H9 (cell line): ENCODE results near the gene PIK3CD. TPM values are rescaled to one million over a fixed set of nuclear protein-coding genes. Genes with fewer than 3 reads are reported as not detected.

ENCODE experiments used
- DNase-seq: peaks from one replicate; pipeline ENCODE4 v3.0.0-alpha.2; 2017
- H2AFZ ChIP-seq: one replicate; pipeline ENCODE4 v1.6.1; 2013; ENCODE audit warnings: mild to moderate bottlenecking, low read length, control low read depth, moderate library complexity
- H2AK5ac ChIP-seq: 2 replicates; pipeline ENCODE4 v1.6.1; 2013; ENCODE audit warnings: low read length, control low read depth, mixed read lengths; ENCODE audit not compliant: insufficient read length
- H2BK120ac ChIP-seq: one replicate; pipeline ENCODE4 v1.6.1; 2013; ENCODE audit warnings: low read depth, mild to moderate bottlenecking, low read length, control low read depth, inconsistent platforms; ENCODE audit not compliant: poor library complexity, severe bottlenecking
- H2BK12ac ChIP-seq: 2 replicates; pipeline ENCODE4 v1.6.1; 2013; ENCODE audit warnings: low read length, control low read depth, mixed read lengths, low read depth; ENCODE audit not compliant: insufficient read length
- H2BK15ac ChIP-seq: 2 replicates; pipeline ENCODE4 v1.6.1; 2013; ENCODE audit warnings: low read depth, low read length, control low read depth
- H2BK20ac ChIP-seq: one replicate; pipeline ENCODE4 v1.6.1; 2013; ENCODE audit warnings: low read depth, mild to moderate bottlenecking, low read length, control low read depth, inconsistent platforms; ENCODE audit not compliant: poor library complexity, severe bottlenecking
- H2BK5ac ChIP-seq: 2 replicates; pipeline ENCODE4 v1.6.1; 2013; ENCODE audit warnings: low read length, control low read depth, mixed read lengths; ENCODE audit not compliant: insufficient read length
- H3K14ac ChIP-seq: 2 replicates; pipeline ENCODE4 v1.6.1; 2013; ENCODE audit warnings: low read length, control low read depth; ENCODE audit not compliant: insufficient read depth
- H3K18ac ChIP-seq: 2 replicates; pipeline ENCODE4 v1.6.1; 2013; ENCODE audit warnings: low read depth, mild to moderate bottlenecking, mixed read lengths, low read length, control low read depth; ENCODE audit not compliant: insufficient read length
- H3K23ac ChIP-seq: 2 replicates; pipeline ENCODE4 v1.6.1; 2013; ENCODE audit warnings: low read length, control low read depth, mixed read lengths, low read depth; ENCODE audit not compliant: insufficient read length
- H3K23me2 ChIP-seq: 2 replicates; pipeline ENCODE4 v1.6.1; 2013; ENCODE audit warnings: low read depth, mild to moderate bottlenecking, mixed read lengths, low read length, control low read depth; ENCODE audit not compliant: insufficient read length, poor library complexity, severe bottlenecking
- H3K27ac ChIP-seq: 2 replicates; pipeline ENCODE4 v1.5.1; 2013; ENCODE audit warnings: low read length, control low read depth, mixed read lengths, low read depth; ENCODE audit not compliant: insufficient read length
- H3K27me3 ChIP-seq: 2 replicates; pipeline ENCODE4 v1.6.1; 2013; ENCODE audit warnings: low read length, control low read depth, inconsistent platforms; ENCODE audit not compliant: insufficient read depth
- H3K4ac ChIP-seq: 2 replicates; pipeline ENCODE4 v1.6.1; 2013; ENCODE audit warnings: low read depth, mild to moderate bottlenecking, control low read depth, inconsistent platforms, low read length, moderate library complexity
- H3K4me1 ChIP-seq: 2 replicates; pipeline ENCODE4 v1.6.1; 2013; ENCODE audit warnings: low read length, control low read depth, inconsistent platforms; ENCODE audit not compliant: insufficient read depth
- H3K4me2 ChIP-seq: 2 replicates; pipeline ENCODE4 v1.6.1; 2013; ENCODE audit warnings: low read length, control low read depth, mixed read lengths; ENCODE audit not compliant: insufficient read length, insufficient read depth
- H3K56ac ChIP-seq: 2 replicates; pipeline ENCODE4 v1.6.1; 2013; ENCODE audit warnings: low read depth, mild to moderate bottlenecking, mixed read lengths, low read length, control low read depth; ENCODE audit not compliant: insufficient read length
- H3K79me1 ChIP-seq: 2 replicates; pipeline ENCODE4 v1.6.1; 2013; ENCODE audit warnings: low read depth, mild to moderate bottlenecking, moderate library complexity, low read length, control low read depth, inconsistent platforms; ENCODE audit not compliant: insufficient read depth, poor library complexity, severe bottlenecking
- H3K79me2 ChIP-seq: 2 replicates; pipeline ENCODE4 v1.6.1; 2013; ENCODE audit warnings: low read length, control low read depth, inconsistent platforms; ENCODE audit not compliant: insufficient read depth
- H3K9ac ChIP-seq: 2 replicates; pipeline ENCODE4 v1.6.1; 2013; ENCODE audit warnings: low read length, control low read depth, mixed read lengths; ENCODE audit not compliant: insufficient read length; ENCODE audit errors: extremely low read depth
- H3K9me3 ChIP-seq: one replicate; pipeline ENCODE4 v1.6.1; 2013; ENCODE audit warnings: low read depth, low read length, inconsistent platforms; ENCODE audit not compliant: control insufficient read depth
- H3T11ph ChIP-seq: one replicate; pipeline ENCODE4 v1.6.1; 2013; ENCODE audit warnings: mild to moderate bottlenecking, low read length, control low read depth, inconsistent platforms
- H4K20me1 ChIP-seq: one replicate; pipeline ENCODE4 v1.6.1; 2013; ENCODE audit not compliant: control insufficient read depth, insufficient read length, insufficient read depth
- H4K5ac ChIP-seq: 2 replicates; pipeline ENCODE4 v1.6.1; 2013; ENCODE audit warnings: low read depth, mild to moderate bottlenecking, mixed read lengths, low read length, control low read depth; ENCODE audit not compliant: insufficient read length
- H4K8ac ChIP-seq: replicated peaks from 2 replicates; pipeline ENCODE4 v1.6.1; 2013; ENCODE audit warnings: low read length, control low read depth, mixed read lengths, low read depth; ENCODE audit not compliant: insufficient read length
- H4K91ac ChIP-seq: 2 replicates; pipeline ENCODE4 v1.6.1; 2013; ENCODE audit warnings: low read depth, mild to moderate bottlenecking, moderate library complexity, mixed read lengths, low read length, control low read depth; ENCODE audit not compliant: insufficient read length
- H3K27ac Mint-ChIP-seq, 3 experiments: 2 replicates in 2 of 3; 3 replicates in 1 of 3; pipeline ENCODE4 v1.8.0; 2020 to 2021; ENCODE audit warnings: mixed read lengths in 3 of 3, mild to moderate bottlenecking in 1 of 3, moderate library complexity in 1 of 3
- H3K27me3 Mint-ChIP-seq: 2 replicates; pipeline ENCODE4 v1.8.0; 2021; ENCODE audit warnings: low read depth, mild to moderate bottlenecking, moderate library complexity, mixed read lengths
- H3K36me3 Mint-ChIP-seq, 3 experiments: 2 replicates in 2 of 3; 3 replicates in 1 of 3; pipeline ENCODE4 v1.8.0; 2020 to 2021; ENCODE audit warnings: low read depth in 3 of 3, mixed read lengths in 3 of 3; ENCODE audit not compliant: insufficient read depth in 1 of 3
- H3K4me1 Mint-ChIP-seq, 2 experiments: 2 replicates each; pipeline ENCODE4 v1.8.0; 2020; ENCODE audit warnings: mixed read lengths in 2 of 2
- H3K4me3 Mint-ChIP-seq, 2 experiments: 2 replicates in 1 of 2; 3 replicates in 1 of 2; pipeline ENCODE4 v1.8.0; 2020 to 2021; ENCODE audit warnings: mild to moderate bottlenecking in 2 of 2, mixed read lengths in 2 of 2, moderate library complexity in 1 of 2
- H3K9me3 Mint-ChIP-seq, 2 experiments: 2 replicates in 1 of 2; 3 replicates in 1 of 2; pipeline ENCODE4 v1.8.0; 2020; ENCODE audit warnings: mild to moderate bottlenecking in 2 of 2, mixed read lengths in 2 of 2, moderate library complexity in 1 of 2
- WGBS: extraction: QIAGEN DNeasy Blood & Tissue Kit; methylation state at CpG from one replicate; pipeline ENCODE4 v1.1.7; 2013; ENCODE audit warnings: missing lambda C conversion rate, low lambda C conversion rate, mixed read lengths; ENCODE audit not compliant: insufficient read length; ENCODE audit errors: extremely low coverage; 5-methylcytosine and 5-hydroxymethylcytosine counted together
- total RNA-seq: library from RNA; stranded (reverse); gene quantifications from 2 replicates; pipeline ENCODE4 v1.2.1, GENCODE V29; 2021
- TF ChIP-seq, protein P1 (sequence below): fragments of 200-600 bp; sonication (generic); conservative IDR thresholded peaks from 3 replicates; pipeline ENCODE4 v1.8.0; 2021; ENCODE audit warnings: antibody characterized with exemption, mild to moderate bottlenecking

Gene PIK3CD
- total RNA-seq, 1 experiment from 2014 or later: 10.0 TPM

DNA sequence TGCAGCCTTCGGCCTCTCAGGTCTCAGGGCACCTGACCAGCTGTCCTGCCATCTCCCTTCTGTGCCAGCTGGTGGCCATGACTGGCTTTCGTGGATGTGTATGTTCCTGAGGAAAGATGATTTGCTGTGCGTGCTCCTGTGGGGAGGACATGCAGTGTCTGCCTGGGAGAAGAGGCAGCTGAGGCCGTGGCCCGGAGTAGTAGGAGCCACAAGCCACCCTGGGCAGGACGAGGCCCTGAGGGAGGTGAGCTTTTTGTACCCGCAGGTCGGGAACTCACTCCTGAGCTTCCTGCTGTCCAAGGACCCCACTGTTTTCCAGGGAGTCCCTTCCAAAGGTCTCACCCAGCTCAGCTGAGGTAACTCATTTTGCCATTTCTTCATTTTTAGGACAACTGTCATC is 58.5 kb downstream of the PIK3CD start:
- no CpG with 5 or more reads among the region's 8 CpGs for whole genome bisulfite sequencing
- Histone ChIP-seq H3K23me2 (no peaks in the 10 kb centered on the region), H2BK120ac (no peak overlapping the region), H3K27me3 (no peaks in the 10 kb centered on the region), H2BK5ac (no peak overlapping the region), H3K9me3 (no peaks in the 10 kb centered on the region), H2BK20ac (no peak overlapping the region), H2BK12ac (no peak overlapping the region), H3K79me2 (no peaks in the 10 kb centered on the region), H3K23ac (no peak overlapping the region), H3K4me1 (no peaks in the 10 kb centered on the region; the same call in 1 of the 2 replicates), H3K18ac (no peak overlapping the region), H2AFZ (no peak overlapping the region), H3K9ac (no peak overlapping the region), H3T11ph (no peak overlapping the region), H4K5ac (no peak overlapping the region), H3K79me1 (no peaks in the 10 kb centered on the region), H3K56ac (no peak overlapping the region), H4K91ac (no peak overlapping the region), H4K8ac (no peak overlapping the region), H3K4ac (no peak overlapping the region), H3K14ac (no peak overlapping the region), H4K20me1 (no peaks in the 10 kb centered on the region), H2BK15ac (no peak overlapping the region), H2AK5ac (no peak overlapping the region), H3K4me2 (no peak overlapping the region), H3K27ac (no peak overlapping the region)
- H3K36me3 Mint-ChIP-seq: peaks cover 2 to 11% (median 11%) of the 10 kb centered on the region in 3 experiments; a peak in 3 of 7 replicates
- H3K4me3 Mint-ChIP-seq: no peak overlapping the region
- TF ChIP-seq, protein P1, sequence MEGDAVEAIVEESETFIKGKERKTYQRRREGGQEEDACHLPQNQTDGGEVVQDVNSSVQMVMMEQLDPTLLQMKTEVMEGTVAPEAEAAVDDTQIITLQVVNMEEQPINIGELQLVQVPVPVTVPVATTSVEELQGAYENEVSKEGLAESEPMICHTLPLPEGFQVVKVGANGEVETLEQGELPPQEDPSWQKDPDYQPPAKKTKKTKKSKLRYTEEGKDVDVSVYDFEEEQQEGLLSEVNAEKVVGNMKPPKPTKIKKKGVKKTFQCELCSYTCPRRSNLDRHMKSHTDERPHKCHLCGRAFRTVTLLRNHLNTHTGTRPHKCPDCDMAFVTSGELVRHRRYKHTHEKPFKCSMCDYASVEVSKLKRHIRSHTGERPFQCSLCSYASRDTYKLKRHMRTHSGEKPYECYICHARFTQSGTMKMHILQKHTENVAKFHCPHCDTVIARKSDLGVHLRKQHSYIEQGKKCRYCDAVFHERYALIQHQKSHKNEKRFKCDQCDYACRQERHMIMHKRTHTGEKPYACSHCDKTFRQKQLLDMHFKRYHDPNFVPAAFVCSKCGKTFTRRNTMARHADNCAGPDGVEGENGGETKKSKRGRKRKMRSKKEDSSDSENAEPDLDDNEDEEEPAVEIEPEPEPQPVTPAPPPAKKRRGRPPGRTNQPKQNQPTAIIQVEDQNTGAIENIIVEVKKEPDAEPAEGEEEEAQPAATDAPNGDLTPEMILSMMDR: no peak
- no peak for DNase-seq
- H3K27ac Mint-ChIP-seq: no peak overlapping the region
- no peaks in the 10 kb centered on the region for H3K27me3 Mint-ChIP-seq
- H3K4me1 Mint-ChIP-seq: peaks cover 13 to 15% of the 10 kb centered on the region in 2 experiments
- H3K9me3 Mint-ChIP-seq: no peaks in the 10 kb centered on the region
